HK-2 (cell line): ENCODE measurements around the gene CLEC3B.
A peak's percentile ranks its signal among the peaks of the same experiment; 100 is the strongest.
"Not testable (repeated sequence)": the region's sequence is repeated elsewhere in the genome, so short reads cannot be mapped to it uniquely, and the experiment has no call there.

Experiments used
- DNase-seq: peaks from one replicate; pipeline ENCODE4 v3.0.0-alpha.2; 2018; ENCODE audit not compliant: unreplicated experiment

Gene CLEC3B

GRCh38 chr3:45035441-45036301 is 9.6 kb downstream of the CLEC3B start:
- no peak for DNase-seq

GRCh38 chr3:45037720-45038455 is 11.8 kb downstream of the CLEC3B start:
- peak; percentile 87 for DNase-seq

- no peak for DNase-seq
Measured at GRCh38 chr3:45041666-45042065, 15.6 kb downstream of the CLEC3B start.

- DNase-seq = no peak
Measured at GRCh38 chr3:45042162-45042561, 16.1 kb downstream of the CLEC3B start.

- DNase-seq = no peak
Measured at GRCh38 chr3:45043728-45044299, 17.7 kb downstream of the CLEC3B start.

- no peak for DNase-seq
Measured at GRCh38 chr3:45048244-45048643, 22.1 kb downstream of the CLEC3B start.

GRCh38 chr3:45049807-45050206 is 23.7 kb downstream of the CLEC3B start:
- no peak for DNase-seq

GRCh38 chr3:45051685-45052084 is 25.6 kb downstream of the CLEC3B start:
- DNase-seq = no peak

GRCh38 chr3:45053805-45054195 is 27.7 kb downstream of the CLEC3B start:
- not testable (repeated sequence) for DNase-seq

GRCh38 chr3:45054196-45054857 is 28.2 kb downstream of the CLEC3B start:
- no peak for DNase-seq

GRCh38 chr3:45055032-45055410 is 28.9 kb downstream of the CLEC3B start:
- no peak for DNase-seq

- DNase-seq = no peak
Measured at GRCh38 chr3:45055411-45056143, 29.5 kb downstream of the CLEC3B start.

GRCh38 chr3:45056608-45057301 is 30.7 kb downstream of the CLEC3B start:
- no peak for DNase-seq

- no peak for DNase-seq
Measured at GRCh38 chr3:45057557-45057956, 31.5 kb downstream of the CLEC3B start.

GRCh38 chr3:45059132-45059531 is 33.0 kb downstream of the CLEC3B start:
- no peak for DNase-seq

- no peak for DNase-seq
Measured at GRCh38 chr3:45060165-45060892, 34.2 kb downstream of the CLEC3B start.

GRCh38 chr3:45062697-45063070 is 36.6 kb downstream of the CLEC3B start:
- no peak for DNase-seq

- DNase-seq = no peak
Measured at GRCh38 chr3:45064512-45065372, 38.6 kb downstream of the CLEC3B start.

- no peak for DNase-seq
Measured at GRCh38 chr3:45065373-45065720, 39.2 kb downstream of the CLEC3B start.
